Measurements from ENCODE around the gene PHYH. TPM values are rescaled to one million over a fixed set of nuclear protein-coding genes. Genes with fewer than 3 reads are reported as not detected.

Gene PHYH
- total RNA-seq (2014; rRNA removed; shearing (Covaris generic)) (6.9 and 7.4 TPM in 2 replicates), total RNA-seq (2022) (15.1 and 17.8 TPM in 2 replicates), Bru-seq, nascent RNA (percentile 51 among the genes with signal in this experiment), BruChase-seq, experiment 1, labeled RNA remaining after a 6-hour chase (percentile 51 among the genes with signal in this experiment), BruChase-seq, experiment 2, labeled RNA remaining after a 2-hour chase (percentile 47 among the genes with signal in this experiment)
- long read RNA-seq, transcript PHYH-201 (9 exons, 1,577 nt) = major isoform, 27 of 29 reads
- long read RNA-seq, partial matches to known transcripts = 1 of 29 reads
- long read RNA-seq, other reads (novel, unspliced or antisense) = 1 of 29 reads

- H3K9me3 ChIP-seq (ENCODE audit: low read length) = no peaks in the 10 kb centered on the region
- H3K4me2 ChIP-seq (ENCODE audit: low read length) = peak within 1 kb of the TSS; percentile 79
- peak; percentile 75 for DNase-seq (ENCODE audit: low spot score)
- BruUV-seq (replicated peaks) = no TSS peak
- H3K27ac ChIP-seq (ENCODE audit: low read depth, low read length, poor library complexity, severe bottlenecking) = no peak within 1 kb of the TSS
- ChIA-PET CTCF (ENCODE audit: unreplicated experiment) (no interaction called here), POLR2A (interaction anchor here (0.6 to 2.3 kb wide), 4 partner anchors 9 to 41 kb away, joined by 3 to 6 read pairs (median 3); no protein-coding TSS in a partner anchor)
- peak within 1 kb of the TSS; percentile 71 for H3K4me3 ChIP-seq (ENCODE audit: low read depth, low read length, poor library complexity, severe bottlenecking)
- H3K9me2 ChIP-seq (ENCODE audit: insufficient read depth, low read length) = no peaks in the 10 kb centered on the region
- H4K20me1 ChIP-seq (ENCODE audit: insufficient read depth, low read length) = no peaks in the 10 kb centered on the region
- intact Hi-C loops (cut with micrococcal nuclease; ENCODE audit: unreplicated experiment) = no loop called here
- no peak for TF ChIP-seq EZH2phosphoT487 (IDR thresholded peaks at IDR 0.05; ENCODE audit: borderline replicate concordance, low read depth, low read length)
- TF ChIP-seq CTCF (conservative IDR thresholded peaks at IDR 0.05; ENCODE audit: low read length) = no peak
- H3K4me1 ChIP-seq (ENCODE audit: insufficient read depth, low read length, poor library complexity, severe bottlenecking) = peaks cover 18% of the 10 kb centered on the region
- H3K36me3 ChIP-seq (ENCODE audit: insufficient read depth, low read length) = no peaks in the 10 kb centered on the region
- no peaks in the 10 kb centered on the region for H3K79me2 ChIP-seq (ENCODE audit: insufficient read depth, low read depth, low read length)
- peak within 1 kb of the TSS; percentile 79 for H2AFZ ChIP-seq (ENCODE audit: low read length)
Observed at GRCh38 chr10:13299437-13300287, at the start of gene PHYH. PHYH (minus strand) TSS chr10:13300064; CDS start chr10:13300042, 22 bp downstream.

GRCh38 chr10:13348216-13349017 lies 48.6 kb upstream of the PHYH start, which contains the start of gene SEPHS1:
SEPHS1 (minus strand) TSS chr10:13348293; CDS start chr10:13344950, 3,343 bp downstream.
- peak; percentile 92 for DNase-seq (ENCODE audit: low spot score)
- Histone ChIP-seq H3K4me3 (ENCODE audit: low read depth, low read length, poor library complexity, severe bottlenecking) (peak within 1 kb of the TSS; percentile 86), H3K79me2 (ENCODE audit: insufficient read depth, low read depth, low read length) (peaks cover 46% of the 10 kb centered on the region), H4K20me1 (ENCODE audit: insufficient read depth, low read length) (peaks cover 13% of the 10 kb centered on the region; the same call in 1 of the 2 replicates), H3K4me2 (ENCODE audit: low read length) (peak within 1 kb of the TSS; percentile 78), H3K9me2 (ENCODE audit: insufficient read depth, low read length) (no peaks in the 10 kb centered on the region), H2AFZ (ENCODE audit: low read length) (peak within 1 kb of the TSS; percentile 47), H3K4me1 (ENCODE audit: insufficient read depth, low read length, poor library complexity, severe bottlenecking) (peaks cover 44% of the 10 kb centered on the region), H3K9me3 (ENCODE audit: low read length) (no peaks in the 10 kb centered on the region), H3K36me3 (ENCODE audit: insufficient read depth, low read length) (peaks cover 26% of the 10 kb centered on the region), H3K27ac (ENCODE audit: low read depth, low read length, poor library complexity, severe bottlenecking) (peak within 1 kb of the TSS; percentile 95)
- CTCF ChIA-PET (ENCODE audit: unreplicated experiment) = no interaction called here
- no peak for TF ChIP-seq EZH2phosphoT487 (IDR thresholded peaks at IDR 0.05; ENCODE audit: borderline replicate concordance, low read depth, low read length)
- TF ChIP-seq CTCF (conservative IDR thresholded peaks at IDR 0.05; ENCODE audit: low read length) = 0 out of 2 replicates have a peak, but pooled peaks have one; percentile 36
- BruUV-seq (replicated peaks) = no TSS peak
- POLR2A ChIA-PET = interaction anchor here (0.6 to 1.4 kb wide), 3 partner anchors 8 to 257 kb away, joined by 3 to 4 read pairs (median 3); no protein-coding TSS in a partner anchor
- intact Hi-C loops (cut with micrococcal nuclease; ENCODE audit: unreplicated experiment) = loop anchor here (2.0 to 10.0 kb wide), 3 partner anchors 46 to 1606 kb away; partner anchors contain the start of genes CDC123, DCLRE1C, MEIG1 and NUDT5

All from OCI-LY7 (cell line).